MM.1S (cell line): ENCODE data around the gene CSF3R.

Experiments
- DNase-seq: peaks from one replicate; pipeline ENCODE4 v3.0.0-alpha.2; 2015
- H2AFZ ChIP-seq: fragments of 300-600 bp; sonication (generic); 2 replicates; pipeline ENCODE4 v1.6.0; 2016; ENCODE audit warnings: antibody characterized with exemption, low read length
- H3F3A ChIP-seq: fragments of 300-600 bp; sonication (generic); 2 replicates; pipeline ENCODE4 v1.6.1; 2016; ENCODE audit warnings: mild to moderate bottlenecking, antibody characterized with exemption, low read length, moderate library complexity, mixed read lengths; ENCODE audit not compliant: insufficient read depth
- H3K27ac ChIP-seq: fragments of 300-600 bp; sonication (generic); 2 replicates; pipeline ENCODE4 v1.5.1; 2016; ENCODE audit warnings: mild to moderate bottlenecking, low read length
- H3K27me3 ChIP-seq: fragments of 300-600 bp; sonication (generic); replicated peaks from 2 replicates; pipeline ENCODE4 v1.6.0; 2016; ENCODE audit warnings: low read length; ENCODE audit not compliant: insufficient read depth
- H3K36me3 ChIP-seq: fragments of 300-600 bp; sonication (generic); replicated peaks from 2 replicates; pipeline ENCODE4 v1.6.1; 2016; ENCODE audit warnings: mild to moderate bottlenecking, low read length, mixed read lengths; ENCODE audit not compliant: insufficient read depth
- H3K4me1 ChIP-seq: fragments of 300-600 bp; sonication (generic); 2 replicates; pipeline ENCODE4 v1.6.1; 2016; ENCODE audit warnings: low read length, mixed read lengths
- H3K4me2 ChIP-seq: fragments of 300-600 bp; sonication (generic); 2 replicates; pipeline ENCODE4 v1.6.0; 2016; ENCODE audit warnings: low read depth, low read length
- H3K4me3 ChIP-seq: fragments of 300-600 bp; sonication (generic); 2 replicates; pipeline ENCODE4 v1.5.1; 2016; ENCODE audit warnings: low read length, mixed read lengths
- H3K79me2 ChIP-seq: fragments of 300-600 bp; sonication (generic); 2 replicates; pipeline ENCODE4 v1.6.1; 2016; ENCODE audit warnings: mixed run types, low read length, mixed read lengths
- H3K9ac ChIP-seq: fragments of 300-600 bp; sonication (generic); 2 replicates; pipeline ENCODE4 v1.6.1; 2016; ENCODE audit warnings: low read length, mixed read lengths
- H3K9me2 ChIP-seq: fragments of 300-600 bp; sonication (generic); replicated peaks from 2 replicates; pipeline ENCODE4 v1.6.1; 2016; ENCODE audit warnings: mild to moderate bottlenecking, low read length, mixed read lengths; ENCODE audit not compliant: insufficient read depth
- H3K9me3 ChIP-seq: fragments of 300-600 bp; sonication (generic); replicated peaks from 2 replicates; pipeline ENCODE4 v1.6.1; 2016; ENCODE audit warnings: mild to moderate bottlenecking, low read length, mixed read lengths; ENCODE audit not compliant: insufficient read depth
- H4K20me1 ChIP-seq: fragments of 300-600 bp; sonication (generic); 2 replicates; pipeline ENCODE4 v1.6.1; 2016; ENCODE audit warnings: mild to moderate bottlenecking, low read length, moderate library complexity, mixed read lengths; ENCODE audit not compliant: insufficient read depth
- CTCF ChIP-seq: fragments of 300-600 bp; sonication (generic); IDR thresholded peaks from 2 replicates; pipeline ENCODE4 v1.5.1; 2016; ENCODE audit warnings: antibody characterized with exemption, low read length, mixed read lengths
- EZH2 ChIP-seq: fragments of 300-600 bp; sonication (generic); optimal IDR thresholded peaks from 2 replicates; pipeline ENCODE3; 2017; ENCODE audit warnings: low read depth, mild to moderate bottlenecking, antibody characterized with exemption, low read length, mixed read lengths
- EZH2phosphoT487 ChIP-seq: fragments of 300-600 bp; sonication (generic); IDR thresholded peaks from 2 replicates; pipeline ENCODE4 v1.6.1; 2018; ENCODE audit warnings: antibody characterized with exemption, low read length

CSF3R gene

GRCh38 chr1:36457691-36458090 lies 25.0 kb downstream of the CSF3R start:
- H3F3A ChIP-seq = no peaks in the 10 kb centered on the region
- no peak for DNase-seq
- no peak overlapping the region for H3K9ac ChIP-seq
- H3K4me2 ChIP-seq = no peak overlapping the region
- H3K27me3 ChIP-seq = no peaks in the 10 kb centered on the region
- H3K4me3 ChIP-seq = no peak overlapping the region
- H3K9me3 ChIP-seq = no peaks in the 10 kb centered on the region
- no peak overlapping the region for H3K27ac ChIP-seq
- H2AFZ ChIP-seq = no peak overlapping the region
- no peaks in the 10 kb centered on the region for H3K36me3 ChIP-seq
- no peaks in the 10 kb centered on the region for H3K4me1 ChIP-seq
- 0 out of 2 replicates have a peak, but pooled peaks cover 4% of the 10 kb centered on the region for H3K79me2 ChIP-seq
- TF ChIP-seq EZH2 (no peak), EZH2phosphoT487 (no peak), CTCF (no peak)
- no peaks in the 10 kb centered on the region for H4K20me1 ChIP-seq
- H3K9me2 ChIP-seq = no peaks in the 10 kb centered on the region

GRCh38 chr1:36456391-36456928 lies 26.3 kb downstream of the CSF3R start:
- Histone ChIP-seq H4K20me1 (no peaks in the 10 kb centered on the region), H3K4me1 (no peaks in the 10 kb centered on the region)
- DNase-seq = no peak

GRCh38 chr1:36455386-36455785 lies 27.3 kb downstream of the CSF3R start:
- Histone ChIP-seq H3K4me1 (no peaks in the 10 kb centered on the region), H3K4me2 (no peak overlapping the region)
- TF ChIP-seq CTCF (no peak), EZH2phosphoT487 (no peak), EZH2 (no peak)

More at GRCh38 chr1:36456391-36456928, 26.3 kb downstream of the CSF3R start:
- Histone ChIP-seq H3K9me3 (no peaks in the 10 kb centered on the region), H3K27me3 (no peaks in the 10 kb centered on the region), H3K27ac (no peak overlapping the region), H3K4me2 (no peak overlapping the region), H3K9me2 (no peaks in the 10 kb centered on the region), H3K9ac (no peak overlapping the region), H3F3A (no peaks in the 10 kb centered on the region), H3K4me3 (no peak overlapping the region), H3K36me3 (no peaks in the 10 kb centered on the region), H3K79me2 (no peaks in the 10 kb centered on the region), H2AFZ (no peak overlapping the region)
- TF ChIP-seq CTCF (no peak), EZH2 (no peak), EZH2phosphoT487 (no peak)

More at GRCh38 chr1:36455386-36455785, 27.3 kb downstream of the CSF3R start:
- H2AFZ ChIP-seq = no peak overlapping the region
- no peak overlapping the region for H3K27ac ChIP-seq
- no peak overlapping the region for H3K4me3 ChIP-seq
- H4K20me1 ChIP-seq = no peaks in the 10 kb centered on the region
- H3K9ac ChIP-seq = no peak overlapping the region
- no peaks in the 10 kb centered on the region for H3K9me2 ChIP-seq
- no peaks in the 10 kb centered on the region for H3K27me3 ChIP-seq
- H3F3A ChIP-seq = no peaks in the 10 kb centered on the region
- no peaks in the 10 kb centered on the region for H3K9me3 ChIP-seq
- H3K79me2 ChIP-seq = no peaks in the 10 kb centered on the region
- no peaks in the 10 kb centered on the region for H3K36me3 ChIP-seq
- DNase-seq = no peak
